SU-DHL-6 (cell line): ENCODE data around the gene HEMK1.

Experiments
- H2AFZ ChIP-seq: fragments of 200-600 bp; sonication (generic); 2 replicates; pipeline ENCODE4 v1.6.1; 2014; ENCODE audit warnings: low read depth, mild to moderate bottlenecking, moderate library complexity, mixed read lengths, antibody characterized with exemption, low read length; ENCODE audit not compliant: severe bottlenecking
- H3F3A ChIP-seq: fragments of 200-600 bp; shearing (Covaris generic); 2 replicates; pipeline ENCODE4 v1.6.0; 2016; ENCODE audit warnings: antibody characterized with exemption, mild to moderate bottlenecking; ENCODE audit not compliant: insufficient read depth
- H3K27ac ChIP-seq: fragments of 200-600 bp; sonication (generic); 2 replicates; pipeline ENCODE4 v1.5.1; 2016; ENCODE audit warnings: low read depth, mild to moderate bottlenecking, low read length, moderate library complexity, mixed read lengths
- H3K27me3 ChIP-seq: fragments of 200-600 bp; sonication (generic), shearing (Covaris generic); 2 replicates; pipeline ENCODE4 v1.6.0; 2014; ENCODE audit warnings: mild to moderate bottlenecking, low read length
- H3K36me3 ChIP-seq: fragments of 200-600 bp; sonication (generic); 2 replicates; pipeline ENCODE4 v1.6.1; 2014; ENCODE audit warnings: mild to moderate bottlenecking, low read length, mixed read lengths
- H3K4me2 ChIP-seq: fragments of 300-600, 200-600 bp; shearing (Covaris generic), sonication (generic); 2 replicates; pipeline ENCODE4 v1.6.0; 2014; ENCODE audit warnings: low read length, low read depth, mild to moderate bottlenecking; ENCODE audit not compliant: poor library complexity, severe bottlenecking
- H3K4me3 ChIP-seq: fragments of 200-600 bp; sonication (generic); 2 replicates; pipeline ENCODE4 v1.5.1; 2014; ENCODE audit warnings: antibody characterized with exemption, low read length, mild to moderate bottlenecking, mixed read lengths; ENCODE audit not compliant: insufficient read depth, poor library complexity, severe bottlenecking
- H3K79me2 ChIP-seq: fragments of 200-600 bp; sonication (generic); 2 replicates; pipeline ENCODE4 v1.6.1; 2014; ENCODE audit warnings: mild to moderate bottlenecking, low read length, moderate library complexity; ENCODE audit not compliant: insufficient read depth
- H3K9ac ChIP-seq: fragments of 200-600 bp; sonication (generic); 2 replicates; pipeline ENCODE4 v1.7.0; 2014; ENCODE audit warnings: mild to moderate bottlenecking, low read length
- H3K9me2 ChIP-seq: fragments of 200-600 bp; sonication (generic); replicated peaks from 2 replicates; pipeline ENCODE4 v1.6.1; 2014; ENCODE audit warnings: low read length; ENCODE audit not compliant: insufficient read depth
- H3K9me3 ChIP-seq: fragments of 200-600 bp; sonication (generic); 2 replicates; pipeline ENCODE4 v1.6.1; 2014; ENCODE audit warnings: low read length, mixed read lengths; ENCODE audit not compliant: insufficient read depth
- H4K20me1 ChIP-seq: fragments of 200-600 bp; sonication (generic); 2 replicates; pipeline ENCODE4 v1.6.1; 2014; ENCODE audit warnings: low read depth, mild to moderate bottlenecking, antibody characterized with exemption, low read length, moderate library complexity, mixed read lengths
- CTCF ChIP-seq: fragments of 200-600 bp; sonication (generic); IDR thresholded peaks from one replicate; pipeline ENCODE4 v1.5.1; 2017; ENCODE audit warnings: antibody characterized with exemption, mild to moderate bottlenecking, low read length, moderate library complexity; ENCODE audit not compliant: insufficient read depth, poor library complexity, severe bottlenecking
- EZH2phosphoT487 ChIP-seq: fragments of 200-600 bp; sonication (generic), shearing (Covaris generic); conservative IDR thresholded peaks from 2 replicates; pipeline ENCODE4 v1.6.1; 2018; ENCODE audit warnings: mild to moderate bottlenecking, antibody characterized with exemption, low read length, moderate library complexity, mixed read lengths

HEMK1 gene

GRCh38 chr3:50615190-50615589 lies 45.9 kb downstream of the HEMK1 start:
- TF ChIP-seq CTCF (no peak), EZH2phosphoT487 (no peak)
- Histone ChIP-seq H3K9ac (no peak overlapping the region), H3K79me2 (no peaks in the 10 kb centered on the region)

GRCh38 chr3:50616003-50616769 lies 46.9 kb downstream of the HEMK1 start:
- Histone ChIP-seq H3F3A (no peaks in the 10 kb centered on the region), H3K9me3 (no peaks in the 10 kb centered on the region), H3K27ac (peak overlapping the region; percentile 29; the same call in 1 of the 2 replicates), H4K20me1 (no peaks in the 10 kb centered on the region), H3K9ac (peak overlapping the region; percentile 38), H2AFZ (peak overlapping the region; percentile 73), H3K27me3 (no peaks in the 10 kb centered on the region), H3K79me2 (no peaks in the 10 kb centered on the region), H3K9me2 (no peaks in the 10 kb centered on the region), H3K36me3 (no peaks in the 10 kb centered on the region), H3K4me2 (peak overlapping the region; percentile 78), H3K4me3 (peak overlapping the region; percentile 51)
- no peak for TF ChIP-seq EZH2phosphoT487
- TF ChIP-seq CTCF, result peak; percentile 79

More at GRCh38 chr3:50615190-50615589, 45.9 kb downstream of the HEMK1 start:
- Histone ChIP-seq H3K9me3 (no peaks in the 10 kb centered on the region), H3K4me3 (no peak overlapping the region), H3K27ac (no peak overlapping the region), H3K36me3 (no peaks in the 10 kb centered on the region), H3K4me2 (no peak overlapping the region), H3F3A (no peaks in the 10 kb centered on the region), H4K20me1 (no peaks in the 10 kb centered on the region), H2AFZ (no peak overlapping the region), H3K9me2 (no peaks in the 10 kb centered on the region), H3K27me3 (no peaks in the 10 kb centered on the region)

- peak overlapping the region; percentile 73 for H2AFZ ChIP-seq
- no peaks in the 10 kb centered on the region for H3K36me3 ChIP-seq
- peak overlapping the region; percentile 38 for H3K9ac ChIP-seq
- no peaks in the 10 kb centered on the region for H3K79me2 ChIP-seq
- H3K9me2 ChIP-seq, result no peaks in the 10 kb centered on the region
- peak overlapping the region; percentile 51 for H3K4me3 ChIP-seq
- H3K27ac ChIP-seq, result peak overlapping the region; percentile 29; the same call in 1 of the 2 replicates
- TF ChIP-seq CTCF (no peak), EZH2phosphoT487 (no peak)
- H3K9me3 ChIP-seq, result no peaks in the 10 kb centered on the region
- no peaks in the 10 kb centered on the region for H4K20me1 ChIP-seq
- no peaks in the 10 kb centered on the region for H3K27me3 ChIP-seq
- no peaks in the 10 kb centered on the region for H3F3A ChIP-seq
- peak overlapping the region; percentile 78 for H3K4me2 ChIP-seq
These were observed 47.4 kb downstream of the HEMK1 start for GRCh38 chr3:50616770-50617095.
